Caco-2 (cell line): ENCODE data around the gene KCNMB1. TPM values are rescaled to one million over a fixed set of nuclear protein-coding genes. Genes with fewer than 3 reads are reported as not detected.

Experiments used
- BruUV-seq: library from RNA; stranded (reverse); fragments of 400-500 nt; replicated peaks from 2 replicates; lab custom pipeline; 2021; lab: Mats Ljungman, UMichigan
- CTCF ChIA-PET: fragments of 300-600 bp; sonication (Branson Sonifier 250); formaldehyde crosslinking; loops from one replicate; lab custom pipeline; 2022; ENCODE audit warnings: antibody characterized with exemption; lab: Charles Lee
- POLR2A ChIA-PET: fragments of 300-600 bp; sonication (Branson Sonifier 250); formaldehyde crosslinking; loops from one replicate; lab custom pipeline; 2022; ENCODE audit warnings: antibody characterized with exemption; lab: Charles Lee
- DNase-seq, 2 experiments: peaks; one replicate each; pipeline versions ENCODE4 v3.0.0 to v3.0.0-alpha.2; 2020 to 2022
- H3K27me3 ChIP-seq: replicated peaks from 2 replicates; pipeline ENCODE4 v1.6.0; 2011; ENCODE audit warnings: low read length; ENCODE audit not compliant: control insufficient read depth, insufficient read depth
- H3K36me3 ChIP-seq: 2 replicates; pipeline ENCODE4 v1.5.1; 2011; ENCODE audit warnings: low read length; ENCODE audit not compliant: control insufficient read depth, insufficient read depth
- H3K4me1 ChIP-seq: fragments of 250-450 bp; sonication (Bioruptor Pico); 2 replicates; pipeline ENCODE4 v1.5.1; 2020; ENCODE audit warnings: mild to moderate bottlenecking
- H3K4me3 ChIP-seq: 2 replicates; pipeline ENCODE4 v1.5.1; 2011; ENCODE audit warnings: low read depth, mild to moderate bottlenecking, control low read depth, low read length
- H3K9me3 ChIP-seq: fragments of 250-450 bp; sonication (Bioruptor Pico); 2 replicates; pipeline ENCODE4 v1.5.1; 2020; ENCODE audit warnings: mild to moderate bottlenecking, moderate library complexity
- H3K27ac Mint-ChIP-seq: one replicate; pipeline ENCODE4 v1.8.0; 2022; ENCODE audit warnings: mixed read lengths; ENCODE audit not compliant: unreplicated experiment
- H3K27me3 Mint-ChIP-seq: one replicate; pipeline ENCODE4 v1.8.0; 2022; ENCODE audit warnings: mixed read lengths; ENCODE audit not compliant: insufficient read depth, unreplicated experiment
- H3K36me3 Mint-ChIP-seq: one replicate; pipeline ENCODE4 v1.8.0; 2022; ENCODE audit warnings: mild to moderate bottlenecking, mixed read lengths; ENCODE audit not compliant: insufficient read depth, unreplicated experiment
- H3K4me1 Mint-ChIP-seq: one replicate; pipeline ENCODE4 v1.8.0; 2022; ENCODE audit warnings: low read depth, mixed read lengths; ENCODE audit not compliant: unreplicated experiment
- H3K4me3 Mint-ChIP-seq: one replicate; pipeline ENCODE4 v1.8.0; 2022; ENCODE audit warnings: mild to moderate bottlenecking, moderate library complexity, mixed read lengths; ENCODE audit not compliant: unreplicated experiment
- H3K9me3 Mint-ChIP-seq: one replicate; pipeline ENCODE4 v1.8.0; 2022; ENCODE audit warnings: mixed read lengths; ENCODE audit not compliant: unreplicated experiment
- intact Hi-C: fragments of 100-400 bp; cut with micrococcal nuclease; formaldehyde crosslinking; loops from one replicate; pipeline ENCODE4 v1.10.0; 2022; ENCODE audit not compliant: unreplicated experiment
- total RNA-seq: library from RNA; stranded (reverse); gene quantifications from 2 replicates; pipeline ENCODE4 v1.2.3, GENCODE V29; 2022
- TF ChIP-seq, protein P1 (sequence below), 2 experiments: fragments of 200-600 bp in 1 of 2; IDR thresholded peaks; 1 replicate in 1 of 2; 2 replicates in 1 of 2; pipeline versions ENCODE4 v1.5.1 to v1.8.0; 2011 to 2022; ENCODE audit warnings: antibody characterized with exemption in 1 of 2, control low read depth in 1 of 2, inconsistent platforms in 1 of 2, low read depth in 1 of 2, low read length in 1 of 2, mild to moderate bottlenecking in 1 of 2, moderate library complexity in 1 of 2; ENCODE audit not compliant: insufficient read depth in 1 of 2, severe bottlenecking in 1 of 2, unreplicated experiment in 1 of 2

KCNMB1 gene
- total RNA-seq, 1 experiment from 2014 or later = not detected

DNA sequence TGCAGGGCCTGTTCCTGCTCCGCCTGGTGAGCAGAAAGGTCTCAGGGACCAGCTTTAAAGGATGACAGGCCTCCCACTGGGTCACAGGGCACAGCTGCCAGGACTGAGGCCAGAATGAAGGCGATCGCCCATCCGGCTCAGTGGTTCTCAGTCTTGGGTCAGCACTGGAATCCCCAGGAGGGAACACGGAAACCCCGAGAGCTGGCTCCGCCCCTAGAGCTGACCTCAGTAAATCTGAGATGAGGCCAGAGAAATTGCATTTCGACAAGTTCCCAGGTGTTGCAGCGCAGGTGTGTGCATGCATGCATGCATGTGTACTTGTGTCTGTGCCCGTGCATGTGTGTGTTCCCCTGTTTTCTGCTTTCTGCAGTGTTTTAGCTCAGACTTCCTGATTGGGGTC, 47.2 kb upstream of the KCNMB1 start:
- no peak for DNase-seq
- no peaks in the 10 kb centered on the region for H3K36me3 ChIP-seq
- Mint-ChIP-seq H3K9me3 (peaks cover 9% of the 10 kb centered on the region), H3K27ac (no peak overlapping the region), H3K36me3 (no peaks in the 10 kb centered on the region), H3K27me3 (peaks cover 9% of the 10 kb centered on the region), H3K4me1 (no peaks in the 10 kb centered on the region), H3K4me3 (no peak overlapping the region)
- H3K4me1 ChIP-seq = no peaks in the 10 kb centered on the region
- POLR2A ChIA-PET = no interaction called here
- intact Hi-C loops = no loop called here
- no peak overlapping the region for H3K4me3 ChIP-seq
- no peaks in the 10 kb centered on the region for H3K9me3 ChIP-seq
- no TSS peak for BruUV-seq
- TF ChIP-seq, protein P1, sequence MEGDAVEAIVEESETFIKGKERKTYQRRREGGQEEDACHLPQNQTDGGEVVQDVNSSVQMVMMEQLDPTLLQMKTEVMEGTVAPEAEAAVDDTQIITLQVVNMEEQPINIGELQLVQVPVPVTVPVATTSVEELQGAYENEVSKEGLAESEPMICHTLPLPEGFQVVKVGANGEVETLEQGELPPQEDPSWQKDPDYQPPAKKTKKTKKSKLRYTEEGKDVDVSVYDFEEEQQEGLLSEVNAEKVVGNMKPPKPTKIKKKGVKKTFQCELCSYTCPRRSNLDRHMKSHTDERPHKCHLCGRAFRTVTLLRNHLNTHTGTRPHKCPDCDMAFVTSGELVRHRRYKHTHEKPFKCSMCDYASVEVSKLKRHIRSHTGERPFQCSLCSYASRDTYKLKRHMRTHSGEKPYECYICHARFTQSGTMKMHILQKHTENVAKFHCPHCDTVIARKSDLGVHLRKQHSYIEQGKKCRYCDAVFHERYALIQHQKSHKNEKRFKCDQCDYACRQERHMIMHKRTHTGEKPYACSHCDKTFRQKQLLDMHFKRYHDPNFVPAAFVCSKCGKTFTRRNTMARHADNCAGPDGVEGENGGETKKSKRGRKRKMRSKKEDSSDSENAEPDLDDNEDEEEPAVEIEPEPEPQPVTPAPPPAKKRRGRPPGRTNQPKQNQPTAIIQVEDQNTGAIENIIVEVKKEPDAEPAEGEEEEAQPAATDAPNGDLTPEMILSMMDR (IDR thresholded peaks at IDR 0.05; ENCODE audit: insufficient read depth in 1 of 2, low read depth in 1 of 2, low read length in 1 of 2, severe bottlenecking in 1 of 2, unreplicated experiment in 1 of 2) = no peak
- H3K27me3 ChIP-seq = peaks cover 2% of the 10 kb centered on the region
- CTCF ChIA-PET = no interaction called here

DNA sequence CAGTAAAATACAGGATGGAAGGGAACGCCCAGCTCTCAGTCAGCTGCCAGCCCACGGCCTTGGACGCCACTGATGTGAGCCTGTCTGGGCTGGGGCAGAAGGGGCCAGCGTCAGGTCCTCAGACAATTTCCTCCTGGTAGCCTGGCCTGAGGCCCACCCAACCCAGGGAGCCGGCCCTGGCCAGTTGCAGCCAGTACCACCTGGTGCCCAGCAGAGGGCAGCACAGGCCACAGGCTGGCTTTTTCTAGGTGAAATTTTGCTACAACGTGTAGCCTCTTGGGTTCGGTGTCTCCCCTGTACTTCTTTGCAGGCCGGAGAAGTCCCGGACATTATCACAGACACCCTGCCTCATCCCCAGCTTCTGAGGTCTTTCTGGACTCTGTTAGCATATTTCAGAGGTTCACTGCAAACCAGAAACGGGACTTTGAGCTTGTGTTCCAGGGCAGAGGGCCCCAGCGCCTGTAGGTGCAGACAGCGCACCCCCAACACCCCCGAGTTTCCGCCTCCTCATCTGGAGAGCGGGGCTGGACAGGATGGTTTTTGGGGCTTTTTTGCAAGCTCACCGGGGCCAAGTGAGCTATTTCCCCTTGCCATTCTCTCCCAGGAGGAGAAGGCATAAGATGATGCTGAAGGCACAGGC, 45.9 kb upstream of the KCNMB1 start:
- DNase-seq = peak in 1 of 2 experiments; percentile 73
- H3K4me3 ChIP-seq = no peak overlapping the region

DNA sequence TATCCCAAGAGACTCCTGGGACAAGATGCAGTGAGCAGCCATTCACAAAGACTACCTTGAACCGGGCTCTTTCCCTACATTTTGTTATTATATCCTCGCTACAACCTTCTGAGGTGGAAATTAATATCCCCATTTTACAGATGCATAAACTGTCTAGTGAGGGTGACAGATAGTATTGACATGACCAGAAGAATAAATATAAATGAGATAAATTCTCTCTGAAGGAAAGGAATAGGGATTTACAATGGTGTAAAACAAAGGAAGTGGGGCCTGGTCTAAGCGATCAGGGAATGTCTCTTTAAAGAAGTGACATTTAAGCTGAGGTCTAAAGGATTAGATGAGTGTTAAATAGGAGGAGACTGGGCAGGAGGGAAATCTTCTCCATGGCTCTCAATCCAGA, 43.5 kb upstream of the KCNMB1 start:
- H3K27ac Mint-ChIP-seq = no peak overlapping the region
- TF ChIP-seq, protein P1 (IDR thresholded peaks at IDR 0.05; ENCODE audit: insufficient read depth in 1 of 2, low read depth in 1 of 2, low read length in 1 of 2, severe bottlenecking in 1 of 2, unreplicated experiment in 1 of 2) = no peak
- CTCF ChIA-PET = no interaction called here
- no peak overlapping the region for H3K4me3 Mint-ChIP-seq
- Histone ChIP-seq H3K36me3 (no peaks in the 10 kb centered on the region), H3K27me3 (peaks cover 2% of the 10 kb centered on the region), H3K4me3 (no peak overlapping the region), H3K9me3 (no peaks in the 10 kb centered on the region), H3K4me1 (no peaks in the 10 kb centered on the region)
- DNase-seq = no peak
- peaks cover 22% of the 10 kb centered on the region for H3K27me3 Mint-ChIP-seq
- no peaks in the 10 kb centered on the region for H3K4me1 Mint-ChIP-seq
- H3K9me3 Mint-ChIP-seq = peaks cover 9% of the 10 kb centered on the region
- no peaks in the 10 kb centered on the region for H3K36me3 Mint-ChIP-seq
- POLR2A ChIA-PET = no interaction called here
- no TSS peak for BruUV-seq
- intact Hi-C loops = no loop called here

More for the DNA sequence above, 45.9 kb upstream of the KCNMB1 start:
- Mint-ChIP-seq H3K27ac (no peak overlapping the region), H3K9me3 (peaks cover 9% of the 10 kb centered on the region), H3K36me3 (no peaks in the 10 kb centered on the region), H3K4me3 (no peak overlapping the region), H3K4me1 (no peaks in the 10 kb centered on the region), H3K27me3 (peaks cover 13% of the 10 kb centered on the region)
- H3K4me1 ChIP-seq = no peaks in the 10 kb centered on the region
- ChIA-PET POLR2A (no interaction called here), CTCF (interaction anchor here (0.7 to 1.4 kb wide), 4 partner anchors 190 to 1699 kb away, joined by 3 to 17 read pairs (median 6); no protein-coding TSS in a partner anchor)
- TF ChIP-seq, protein P1 (IDR thresholded peaks at IDR 0.05; ENCODE audit: insufficient read depth in 1 of 2, low read depth in 1 of 2, low read length in 1 of 2, severe bottlenecking in 1 of 2, unreplicated experiment in 1 of 2) = peak; percentile 97
- peaks cover 2% of the 10 kb centered on the region for H3K27me3 ChIP-seq
- no peaks in the 10 kb centered on the region for H3K9me3 ChIP-seq
- H3K36me3 ChIP-seq = no peaks in the 10 kb centered on the region
- intact Hi-C loops = loop anchor here (1.0 kb wide), 2 partner anchors 188 to 198 kb away; no protein-coding TSS in a partner anchor
- no TSS peak for BruUV-seq
